Myocyte (in vitro differentiated cells): ENCODE data around the gene PIAS2. TPM values are rescaled to one million over a fixed set of nuclear protein-coding genes. Genes with fewer than 3 reads are reported as not detected.
"Not testable (repeated sequence)": the region's sequence is repeated elsewhere in the genome, so short reads cannot be mapped to it uniquely, and the experiment has no call there.

Source experiments
- DNase-seq: peaks from one replicate; pipeline ENCODE4 v3.0.0-alpha.2; 2012; ENCODE audit warnings: low read depth
- total RNA-seq: library from RNA; depleted of rRNA; stranded (reverse); fragments of >200 nt; gene quantifications from 2 replicates; pipeline ENCODE4 v1.2.3, GENCODE V29; 2014

Gene PIAS2
- total RNA-seq, 1 donor from 2014 or later = 38.9 TPM

DNA sequence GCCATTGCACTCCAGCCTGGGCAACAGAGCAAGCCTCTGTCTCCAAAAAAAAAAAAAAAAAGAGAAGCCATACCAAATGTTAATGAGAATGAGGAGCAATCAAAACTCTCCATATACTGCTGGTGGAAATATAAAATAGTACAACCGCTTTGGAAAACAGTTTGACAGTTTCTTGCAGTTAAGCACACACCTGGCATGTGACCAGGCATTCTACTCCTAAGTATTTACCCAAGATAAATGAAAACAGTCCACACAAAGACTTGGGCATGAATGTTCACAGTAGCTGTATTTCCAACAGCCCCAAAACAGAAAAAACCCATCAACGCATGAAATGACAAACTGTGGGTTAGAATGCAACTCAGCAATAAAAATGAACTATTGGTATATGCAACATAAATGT lies 84.5 kb downstream of the PIAS2 start:
- DNase-seq = no peak

DNA sequence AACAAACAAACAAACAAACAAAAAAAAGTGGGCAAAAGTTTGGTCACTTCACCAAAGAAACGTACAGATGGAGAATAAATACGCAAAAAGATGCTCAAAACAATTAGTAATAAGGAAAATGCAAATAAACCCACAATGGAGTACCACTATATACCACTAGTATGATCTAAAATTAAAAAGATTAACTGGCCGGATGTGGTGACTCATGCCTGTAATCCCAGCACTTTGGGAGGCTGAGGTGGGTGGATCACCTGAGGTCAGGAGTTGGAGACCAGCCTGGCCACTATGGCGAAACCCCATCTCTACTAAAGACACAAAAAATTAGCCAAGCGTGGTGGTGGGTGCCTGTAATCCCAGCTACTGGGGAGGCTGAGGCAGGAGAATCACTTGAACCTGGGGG lies 84.9 kb downstream of the PIAS2 start:
- DNase-seq = not testable (repeated sequence)

DNA sequence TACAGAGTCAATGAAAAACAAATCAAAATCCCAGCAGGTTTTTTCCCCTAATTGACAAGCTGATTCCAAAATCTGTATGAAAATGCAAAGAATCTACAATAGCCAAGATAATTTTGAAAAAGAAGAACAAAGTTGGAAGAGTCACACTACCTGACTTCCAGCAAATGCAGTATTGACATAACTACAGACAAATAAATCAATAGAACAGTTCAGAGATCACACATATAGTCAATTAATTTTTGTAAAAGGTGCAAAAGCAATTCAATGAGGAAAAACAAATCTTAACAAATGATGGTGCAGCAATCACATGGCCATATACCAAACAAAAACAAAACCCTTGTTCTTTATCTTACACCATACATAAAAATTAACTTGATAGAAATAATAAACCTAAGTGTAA lies 85.9 kb downstream of the PIAS2 start:
- no peak for DNase-seq

DNA sequence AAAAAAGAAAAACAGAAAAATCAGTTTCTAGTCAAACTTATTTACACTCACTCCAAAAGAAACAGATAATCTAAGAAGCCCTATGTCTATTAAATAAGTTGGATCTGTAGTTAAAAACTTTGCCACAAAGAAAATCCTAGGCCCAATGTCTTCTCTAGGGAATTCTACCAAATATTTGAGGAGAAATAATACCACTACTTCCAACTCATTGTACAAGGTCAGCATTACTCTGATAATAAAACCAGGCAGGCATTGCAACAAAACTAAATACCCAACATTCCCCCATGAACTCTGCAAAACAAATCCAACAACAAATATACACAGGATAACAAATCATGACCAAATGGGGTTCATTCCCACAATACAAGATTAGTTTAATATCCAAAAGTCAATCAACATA lies 86.7 kb downstream of the PIAS2 start:
- peak; percentile 56 for DNase-seq

DNA sequence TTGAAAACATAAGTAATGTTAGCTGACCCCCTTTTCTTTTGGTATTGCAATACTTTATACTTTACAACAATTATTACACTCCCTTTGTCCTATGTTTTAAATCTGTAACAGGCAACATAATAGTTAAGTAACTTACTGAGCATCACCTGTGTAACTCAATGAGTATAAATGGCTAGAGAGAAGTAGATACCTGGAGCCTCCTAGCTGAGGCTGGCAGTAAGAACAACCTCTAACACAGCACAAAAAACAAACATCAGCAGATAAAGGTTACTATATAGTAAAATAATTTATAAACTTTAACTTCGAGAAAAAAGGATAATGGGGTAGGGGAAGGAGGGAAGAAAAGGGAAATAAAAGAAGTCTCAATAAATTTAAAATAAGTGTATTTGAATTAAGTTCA lies 87.4 kb downstream of the PIAS2 start:
- no peak for DNase-seq

DNA sequence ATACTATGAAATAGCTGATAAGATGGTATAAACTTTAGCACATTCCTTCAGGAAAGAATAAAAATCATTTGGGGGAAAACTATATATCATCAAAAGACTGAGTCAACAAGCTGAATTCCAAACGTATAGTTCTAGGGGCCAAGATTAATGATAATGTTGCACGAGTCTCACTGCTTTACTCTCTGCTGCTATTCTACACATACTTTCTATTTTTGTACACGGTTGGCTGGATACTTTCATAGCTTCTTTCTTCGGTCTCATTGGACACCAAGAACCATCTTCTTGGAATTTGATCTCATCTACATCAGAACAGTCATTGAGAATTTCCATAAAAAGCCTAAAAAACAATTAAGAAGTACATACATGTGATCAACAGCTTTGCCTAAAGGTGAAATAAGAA lies 87.8 kb downstream of the PIAS2 start:
- DNase-seq = no peak

DNA sequence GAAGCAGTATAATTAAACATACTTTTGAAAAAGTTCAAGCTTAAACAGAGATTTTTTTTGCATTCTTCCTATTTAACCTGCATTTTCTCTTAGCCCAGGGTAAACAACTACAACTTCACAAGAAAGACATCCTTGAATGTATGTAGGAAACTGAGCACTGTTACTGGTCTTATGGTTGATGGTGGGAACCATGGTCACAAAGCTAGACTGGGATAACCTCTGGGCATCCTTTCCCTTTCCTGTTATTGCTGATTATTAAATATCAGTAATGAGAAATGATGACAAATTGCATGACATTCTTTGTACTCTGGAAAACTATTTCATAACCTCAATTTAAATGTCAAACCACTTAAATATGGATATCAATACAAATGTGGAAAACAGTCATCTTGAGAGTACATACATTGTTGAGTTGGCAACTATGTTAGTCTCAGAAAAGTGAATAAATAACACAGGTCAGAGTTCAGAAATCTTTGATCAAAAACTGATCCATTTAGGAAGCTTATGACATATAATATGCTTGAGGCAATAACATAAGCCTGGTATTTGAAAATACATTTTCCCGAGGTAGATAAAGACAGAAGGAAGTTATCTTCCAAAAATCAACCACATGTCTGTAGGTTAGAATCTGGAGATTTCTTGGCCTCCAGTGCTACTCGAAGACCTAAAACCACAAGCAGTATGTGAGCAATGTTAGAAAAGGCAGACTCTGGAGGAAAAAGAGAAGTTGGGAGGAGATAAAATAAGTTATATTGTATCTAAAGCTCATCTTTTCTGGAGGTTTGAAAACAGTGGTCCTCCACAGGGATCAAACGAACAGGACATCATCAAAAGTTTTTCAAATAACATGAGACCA lies 95.2 kb downstream of the PIAS2 start:
- DNase-seq = no peak

DNA sequence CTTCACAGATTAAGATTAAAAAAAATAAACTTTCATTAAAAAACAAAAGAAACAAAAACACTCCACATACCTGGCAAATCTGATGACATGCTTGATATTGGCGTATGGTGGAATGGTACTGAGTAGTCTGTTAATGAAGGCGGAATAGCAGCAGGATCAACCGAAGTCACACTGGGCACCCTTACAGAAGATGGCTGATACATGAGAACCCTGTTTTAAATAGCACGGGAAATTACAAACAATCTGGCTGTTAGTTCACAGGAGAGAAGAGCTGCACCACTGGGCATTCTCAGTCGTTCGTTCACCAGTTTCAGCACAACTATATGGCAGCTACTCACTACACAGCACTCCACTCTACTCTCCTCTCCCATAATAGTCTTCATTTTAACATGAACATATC lies 96.4 kb downstream of the PIAS2 start:
- no peak for DNase-seq

DNA sequence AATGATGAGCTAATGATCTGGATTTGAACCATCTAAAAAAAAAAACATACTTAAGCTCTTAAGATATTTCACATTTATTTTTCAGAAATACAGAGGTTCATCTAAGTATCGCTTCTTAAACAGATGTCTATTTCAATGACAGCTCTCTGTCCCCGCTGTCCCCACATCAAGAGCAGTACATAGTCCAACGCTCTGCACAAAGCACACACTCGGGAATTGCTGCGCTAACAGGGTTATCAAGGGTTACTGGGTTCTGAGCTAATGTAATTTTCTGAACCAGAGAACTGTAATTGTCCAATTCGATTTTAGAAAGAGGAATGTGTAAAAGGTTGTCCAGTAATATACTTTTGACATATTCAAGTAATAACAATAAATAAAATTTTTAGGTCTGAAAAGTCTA lies 101.6 kb downstream of the PIAS2 start:
- DNase-seq = no peak

DNA sequence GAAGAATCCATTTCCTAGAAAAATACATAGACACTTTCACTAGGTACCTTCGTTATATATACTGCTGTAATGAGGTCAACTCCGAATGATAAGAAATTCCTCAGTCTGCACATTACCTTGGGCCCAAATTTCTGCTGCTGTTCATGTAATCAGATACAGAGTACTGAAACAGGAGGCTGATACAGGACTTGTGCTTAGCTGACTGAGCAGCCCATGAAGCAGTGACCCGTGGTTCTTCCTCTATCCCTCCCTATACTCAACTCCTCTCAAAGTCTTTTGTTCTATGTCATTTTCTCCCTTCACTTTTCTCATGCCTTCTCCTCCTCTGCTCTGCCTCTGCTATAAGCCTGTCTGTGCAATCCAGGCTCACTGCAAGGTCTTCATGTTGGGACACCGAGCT lies 102.9 kb downstream of the PIAS2 start:
- no peak for DNase-seq

DNA sequence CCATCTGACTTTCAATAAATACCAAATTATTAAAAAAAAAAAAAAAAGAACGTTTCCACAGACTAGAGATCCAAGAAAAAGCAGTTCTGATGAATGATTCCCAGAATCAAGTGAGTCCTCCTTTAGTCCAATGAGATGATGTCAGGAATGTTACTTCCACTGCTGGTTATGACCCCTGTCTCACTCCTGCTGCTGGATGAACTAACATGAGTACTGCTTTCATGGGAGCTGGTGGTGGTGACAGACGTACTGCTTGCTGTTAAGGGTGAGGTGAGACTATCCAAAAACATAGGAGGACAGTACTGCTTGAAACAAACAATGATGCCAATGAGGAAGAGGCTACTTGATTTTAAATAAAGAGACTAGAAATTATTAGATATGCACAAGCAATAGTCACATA lies 105.0 kb downstream of the PIAS2 start:
- DNase-seq = no peak

DNA sequence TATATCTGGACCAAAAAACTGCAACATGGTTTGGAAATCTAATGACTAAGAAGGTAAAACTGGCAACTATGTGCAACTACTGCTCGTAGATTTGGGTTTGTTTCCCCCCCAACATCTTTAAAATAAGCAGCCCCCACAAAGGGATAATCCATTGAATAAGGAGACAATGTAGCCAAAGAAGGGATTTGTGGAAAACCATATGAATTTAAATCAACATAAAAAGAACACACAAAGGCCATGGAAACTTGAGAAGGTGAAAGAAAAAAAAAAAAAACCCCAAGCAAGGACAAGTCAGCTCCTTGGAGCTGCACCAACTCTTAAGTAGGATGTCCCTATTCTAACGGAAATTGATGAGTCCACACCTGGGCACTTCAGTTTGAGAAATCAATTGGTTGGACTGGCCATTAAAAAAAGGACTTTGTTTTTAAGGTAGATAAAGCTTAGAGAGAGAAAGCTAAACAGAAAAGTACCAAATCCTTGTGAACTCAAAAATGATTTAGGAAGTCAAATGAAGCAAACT lies 106.8 kb downstream of the PIAS2 start:
- DNase-seq = peak; percentile 5

DNA sequence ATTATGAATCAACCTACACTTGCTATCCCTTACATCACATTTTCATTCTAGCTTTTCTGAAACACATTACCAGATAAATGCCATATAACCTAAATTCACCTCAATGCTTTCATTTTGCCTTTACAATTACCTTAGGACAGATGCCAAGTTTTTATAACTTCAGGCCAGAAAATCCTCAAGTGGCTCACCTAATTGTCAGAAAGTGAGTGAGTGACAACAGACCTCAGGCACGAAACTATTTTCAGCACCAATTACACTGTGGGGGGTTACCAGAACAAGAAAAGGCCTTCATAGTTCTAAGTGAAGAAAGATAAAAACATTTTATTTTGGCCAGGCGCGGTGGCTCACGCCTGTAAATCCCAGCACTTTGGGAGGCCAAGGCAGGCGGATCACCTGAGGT lies 108.2 kb downstream of the PIAS2 start:
- DNase-seq = no peak

DNA sequence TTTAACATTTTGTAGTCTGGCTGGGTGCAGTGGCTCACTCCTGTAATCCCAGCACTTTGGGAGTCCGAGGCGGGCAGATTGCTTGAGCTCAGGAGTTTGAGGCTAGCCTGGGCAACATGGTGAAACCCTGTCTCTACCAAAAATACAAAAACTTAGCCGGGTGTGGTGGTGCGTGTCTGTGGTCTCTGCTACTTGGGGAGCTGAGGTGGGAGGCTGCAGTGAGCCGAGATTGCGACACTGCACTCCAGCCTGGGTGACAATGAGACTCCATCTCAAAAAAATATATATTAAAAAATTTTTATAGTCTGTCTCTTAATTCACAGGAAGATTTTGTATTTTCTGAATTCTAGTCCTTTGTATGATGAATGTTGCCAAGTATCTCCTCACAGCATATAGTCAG lies 121.4 kb downstream of the PIAS2 start:
- not testable (repeated sequence) for DNase-seq

DNA sequence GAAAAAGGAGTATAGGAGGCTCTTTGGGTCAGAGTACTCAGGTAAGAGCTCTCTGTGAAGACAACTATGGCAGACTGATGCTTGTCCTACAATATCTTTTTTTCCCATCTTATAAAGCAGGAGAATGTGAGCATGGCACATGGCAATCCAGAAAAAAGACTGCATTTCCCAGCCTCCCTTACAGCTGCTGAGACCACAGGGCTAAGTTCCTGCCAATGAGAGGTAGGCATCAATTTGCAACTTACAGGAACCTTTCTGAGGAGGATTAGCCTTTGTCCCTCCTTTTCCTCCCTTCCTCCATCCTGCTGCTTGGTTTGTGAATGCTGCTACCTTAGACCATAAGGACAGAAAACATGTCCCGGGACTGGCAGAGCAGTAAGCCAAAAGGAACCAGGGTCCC lies 122.7 kb downstream of the PIAS2 start:
- DNase-seq = no peak

DNA sequence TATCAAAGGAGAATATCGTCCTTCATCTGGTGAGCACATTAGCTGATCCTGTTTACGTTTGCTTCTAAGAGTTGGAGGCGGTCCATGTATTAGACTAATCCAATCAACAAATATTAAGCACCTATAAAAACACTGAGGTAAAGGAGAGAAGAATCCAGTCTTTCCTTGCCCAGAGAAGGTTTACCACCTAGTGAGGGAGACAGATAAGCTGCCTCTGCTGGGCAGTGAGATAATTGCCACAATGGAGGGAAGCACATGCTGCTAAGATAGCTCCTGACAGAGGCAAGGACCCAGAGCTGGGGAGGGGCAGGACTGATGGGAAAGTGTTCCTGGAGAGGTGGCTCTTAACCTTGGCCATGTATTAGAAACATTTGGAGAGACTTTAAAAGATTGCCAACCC lies 123.7 kb downstream of the PIAS2 start:
- DNase-seq = peak; percentile 5

DNA sequence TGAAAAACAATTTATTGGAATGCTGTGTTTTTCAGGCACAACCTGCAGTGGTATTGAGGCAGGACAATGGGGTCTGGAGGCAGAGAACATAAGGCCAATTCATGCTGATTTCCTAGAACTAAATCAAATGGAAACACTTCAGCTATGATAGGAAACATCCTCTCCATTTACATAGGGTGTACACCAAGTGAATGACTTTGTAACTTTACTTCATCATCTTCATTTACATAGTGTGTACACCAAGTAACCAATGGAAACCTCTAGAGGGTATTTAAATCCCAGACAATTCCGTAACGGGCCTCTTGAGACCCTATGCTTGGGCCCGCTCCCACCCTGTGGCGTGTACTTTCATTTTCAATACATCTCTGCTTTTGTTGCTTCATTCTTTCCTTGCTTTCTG lies 128.2 kb downstream of the PIAS2 start:
- no peak for DNase-seq

DNA sequence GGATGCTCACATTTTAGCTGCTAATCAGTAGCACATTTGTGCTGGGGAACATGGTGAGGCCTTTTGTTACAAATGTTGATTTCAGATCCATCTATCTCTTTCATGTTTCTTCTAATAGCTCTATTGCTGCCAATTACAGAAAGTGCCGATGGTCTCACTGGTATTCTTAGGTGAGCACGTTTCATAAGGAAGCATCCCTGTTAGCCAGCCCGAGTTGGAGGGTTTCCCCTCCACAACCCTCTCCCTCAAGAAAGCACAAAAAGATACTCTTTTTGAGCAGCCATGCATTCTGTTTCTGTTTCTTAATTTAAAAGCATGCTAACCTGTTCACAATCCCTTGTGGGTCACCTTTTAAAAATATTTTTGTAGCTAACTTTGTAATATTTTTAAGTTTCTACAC lies 129.6 kb downstream of the PIAS2 start:
- no peak for DNase-seq

DNA sequence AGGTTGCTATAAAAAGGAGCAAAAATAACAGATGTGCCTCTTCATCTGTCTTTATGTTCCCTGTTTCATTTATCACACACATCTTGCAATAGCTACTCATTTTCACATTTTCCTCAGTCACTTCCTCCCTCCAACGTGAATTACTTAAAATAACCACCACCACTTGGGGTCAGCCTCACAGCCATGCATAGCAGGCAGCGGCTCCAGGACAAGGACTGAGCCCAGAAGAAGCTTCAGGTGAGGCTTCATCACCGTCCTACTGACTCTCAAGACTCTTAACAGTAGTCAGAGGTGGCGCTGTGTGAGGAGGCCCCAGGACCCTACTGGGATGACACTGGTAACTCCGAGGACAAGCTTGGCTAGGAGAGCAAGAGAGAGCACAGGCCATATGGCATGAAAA lies 144.9 kb downstream of the PIAS2 start:
- no peak for DNase-seq

DNA sequence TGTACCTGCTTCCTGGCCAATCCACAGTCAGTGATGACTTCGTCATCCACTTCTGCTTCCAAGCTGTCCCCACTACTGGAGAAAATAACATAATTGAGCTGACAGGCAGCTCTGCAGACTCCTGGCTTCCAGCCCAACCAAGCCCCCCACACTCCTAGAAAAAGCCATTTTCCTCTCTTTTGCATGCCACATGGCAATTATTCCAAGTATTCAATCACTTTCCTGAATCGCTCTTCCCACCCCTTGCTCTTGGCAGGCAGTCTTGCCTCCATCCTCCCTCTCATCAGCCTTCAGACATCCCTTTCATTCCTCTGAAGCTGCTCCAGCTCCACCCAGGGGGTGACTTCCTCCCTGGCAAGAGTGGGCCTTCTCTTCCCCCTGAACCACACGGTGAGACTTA lies 146.2 kb downstream of the PIAS2 start:
- no peak for DNase-seq

DNA sequence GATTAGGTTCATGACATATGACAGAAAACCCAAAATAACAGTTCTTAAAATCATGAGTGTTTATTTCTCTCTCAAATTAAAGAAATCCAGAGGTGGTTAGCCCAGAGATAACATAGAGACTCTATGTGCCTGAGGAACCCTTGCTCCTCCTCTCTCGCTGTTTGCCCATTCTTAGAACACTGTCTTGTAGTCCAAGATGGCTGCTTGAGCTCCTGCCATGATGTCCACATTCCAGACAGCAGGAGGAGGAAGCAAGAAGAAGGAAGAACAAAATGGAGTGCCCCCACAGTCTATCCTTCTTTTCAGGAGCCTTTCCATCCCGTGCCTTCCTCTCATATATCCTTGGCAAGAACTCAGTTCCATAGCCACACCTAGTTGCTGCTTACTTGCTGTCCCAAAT lies 146.6 kb downstream of the PIAS2 start:
- DNase-seq = no peak

DNA sequence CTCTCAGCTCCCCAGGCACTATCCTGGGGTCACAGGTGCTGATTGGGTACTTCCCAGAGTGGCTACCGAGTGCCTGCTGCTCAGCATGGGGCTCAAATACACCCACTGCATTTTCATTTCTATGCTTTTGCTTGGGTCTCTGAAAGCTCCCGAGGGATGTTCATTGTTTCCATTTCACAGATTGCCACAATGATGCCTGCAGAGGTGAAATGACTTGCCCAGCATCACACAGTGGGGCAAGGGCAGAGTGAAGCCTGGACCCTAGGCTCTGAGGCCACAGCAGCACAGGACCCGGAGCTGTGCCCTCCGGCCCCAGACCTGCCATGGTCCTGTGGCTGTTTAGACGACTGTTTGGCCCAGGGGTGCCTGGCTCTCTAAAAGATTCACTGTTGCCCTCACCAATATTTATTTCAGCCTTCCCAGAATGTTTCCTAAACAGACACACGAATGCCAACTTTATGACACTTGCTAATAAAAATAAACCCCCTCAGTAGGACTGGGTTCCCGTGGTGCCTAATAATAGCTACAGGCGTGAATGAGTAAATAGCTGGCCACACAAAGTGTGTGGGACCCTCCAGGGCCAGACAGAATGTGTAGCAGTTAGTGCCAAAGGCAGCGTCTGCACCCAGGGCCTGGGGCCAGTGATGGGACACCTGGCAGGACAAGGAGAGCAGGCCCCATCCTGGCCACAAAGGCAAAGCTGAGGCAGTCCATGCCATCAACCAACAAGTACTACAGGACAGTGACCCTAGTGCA lies 149.0 kb downstream of the PIAS2 start:
- DNase-seq = peak; percentile 74

DNA sequence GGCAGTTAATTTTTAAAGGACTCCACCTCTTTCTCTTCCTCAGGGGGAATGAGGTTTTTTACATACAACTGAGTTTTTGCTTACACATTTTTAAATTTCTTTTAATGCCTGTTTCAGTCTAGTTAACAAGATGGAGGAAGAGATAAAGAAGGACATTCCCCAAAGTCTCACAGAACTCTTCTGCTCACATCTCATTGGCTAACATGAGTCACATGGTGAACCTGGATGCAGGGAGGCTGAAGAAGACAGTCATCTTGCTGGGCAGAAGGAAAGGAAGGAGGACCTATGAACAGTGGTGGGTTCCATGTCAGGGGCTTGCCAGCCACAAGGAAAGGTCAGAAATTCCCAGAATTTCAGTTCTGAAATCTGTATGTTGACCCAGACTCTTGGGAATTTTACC lies 150.1 kb downstream of the PIAS2 start:
- DNase-seq = no peak
